ENCODE measurements around the gene EDDM3A.

- peak in 1 of 7 experiments; percentile 13 for TF ChIP-seq CTCF (IDR thresholded peaks at IDR 0.05)
- no peak for TF ChIP-seq EP300 (IDR thresholded peaks at IDR 0.05)
- TF ChIP-seq POLR2AphosphoS5 (IDR thresholded peaks at IDR 0.05): no peak
- no peak for TF ChIP-seq POLR2A (IDR thresholded peaks at IDR 0.05)
Observed at GRCh38 chr14:20757965-20758364, 12.3 kb downstream of the EDDM3A start.

All from stomach (tissue), 4 donors.